Prostate gland (tissue), 2 donors: ENCODE results near the gene RAB15. TPM values are rescaled to one million over a fixed set of nuclear protein-coding genes. Genes with fewer than 3 reads are reported as not detected.

ENCODE experiments used
- DNase-seq: peaks from one replicate; pipeline ENCODE4 v3.0.0-alpha.2; 2019; ENCODE audit warnings: low spot score
- H3K27ac ChIP-seq, 2 donors: fragments of 200-600 bp; sonication (generic); 2 replicates each; pipeline ENCODE4 v1.5.1; 2017 to 2019
- H3K27me3 ChIP-seq: fragments of 200-600 bp; sonication (generic); replicated peaks from 2 replicates; pipeline ENCODE4 v1.5.1; 2019; ENCODE audit not compliant: insufficient read depth
- H3K36me3 ChIP-seq, 2 donors: fragments of 200-600 bp; sonication (generic); 1 replicate in 1 of 2; 2 replicates in 1 of 2; pipeline versions ENCODE4 v1.5.1 to v1.8.1; 2017 to 2019
- H3K4me1 ChIP-seq: fragments of 200-600 bp; sonication (generic); replicated peaks from 2 replicates; pipeline ENCODE4 v1.5.1; 2019
- H3K4me3 ChIP-seq, 2 donors: fragments of 200-600 bp; sonication (generic); 2 replicates each; pipeline ENCODE4 v1.5.1; 2017 to 2019
- H3K9me3 ChIP-seq: fragments of 200-600 bp; sonication (generic); 2 replicates; pipeline ENCODE4 v1.5.1; 2017
- CTCF ChIP-seq, 4 experiments: fragments of 200-600 bp in 2 of 4; fragments of 450-650 bp in 2 of 4; sonication (generic) in 2 of 4; IDR thresholded peaks; 1 replicate in 3 of 4; 2 replicates in 1 of 4; pipeline ENCODE4 v1.5.1; 2016 to 2019; ENCODE audit warnings: antibody characterized with exemption in 4 of 4, mild to moderate bottlenecking in 2 of 4, moderate library complexity in 2 of 4
- POLR2A ChIP-seq: fragments of 450-650 bp; IDR thresholded peaks from one replicate; pipeline ENCODE4 v1.6.1; 2016; ENCODE audit warnings: antibody characterized with exemption, mild to moderate bottlenecking
- POLR2AphosphoS5 ChIP-seq: sonication (generic); formaldehyde crosslinking; IDR thresholded peaks from one replicate; pipeline ENCODE4 v1.6.1; 2017; ENCODE audit warnings: antibody characterized with exemption
- WGBS: methylation state at CpG from one replicate; pipeline ENCODE4 v1.1.5; 2018; 5-methylcytosine and 5-hydroxymethylcytosine counted together
- intact Hi-C: fragments of 100-400 bp; cut with DNase I; formaldehyde crosslinking; loops from one replicate; pipeline ENCODE4 v1.14.2; 2022
- total RNA-seq, 2 donors: library from RNA; depleted of rRNA; stranded (reverse); fragments of >200 nt; gene quantifications; one replicate each; pipeline ENCODE4 v1.1.0, GENCODE V29; 2016

RAB15 gene
- total RNA-seq, 2 donors from 2014 or later, result 10.1 to 17.5 TPM

GRCh38 chr14:64942531-64943111 lies 29.5 kb downstream of the RAB15 start, which contains the start of gene GPX2:
Gene GPX2 (minus strand): TSS chr14:64942745. CDS start chr14:64942726, 19 bp downstream.
- peak; percentile 82 for DNase-seq
- Histone ChIP-seq H3K27me3 (no peaks in the 10 kb centered on the region), H3K4me3 (no peak within 1 kb of the TSS), H3K36me3 (no peaks in the 10 kb centered on the region), H3K27ac (peak within 1 kb of the TSS; percentile 27 to 54), H3K4me1 (no peaks in the 10 kb centered on the region), H3K9me3 (no peaks in the 10 kb centered on the region)
- intact Hi-C loops, result no loop called here
- TF ChIP-seq CTCF (IDR thresholded peaks at IDR 0.05) (no peak), POLR2A (peak; percentile 54), POLR2AphosphoS5 (peak; percentile 81)
- 48% methylated on average over 13 of the region's 13 CpGs for WGBS

GRCh38 chr14:64940336-64940910 lies 31.7 kb downstream of the RAB15 start:
- no peaks in the 10 kb centered on the region for H3K36me3 ChIP-seq

GRCh38 chr14:64939817-64940190 lies 32.3 kb downstream of the RAB15 start:
- no peaks in the 10 kb centered on the region for H3K4me1 ChIP-seq
- H3K27ac ChIP-seq, result no peak overlapping the region
- TF ChIP-seq CTCF (IDR thresholded peaks at IDR 0.05) (no peak), POLR2A (no peak), POLR2AphosphoS5 (no peak)

More at GRCh38 chr14:64940336-64940910, 31.7 kb downstream of the RAB15 start:
- DNase-seq, result no peak
- H3K4me1 ChIP-seq, result no peaks in the 10 kb centered on the region
- no peak overlapping the region for H3K27ac ChIP-seq
- no peaks in the 10 kb centered on the region for H3K9me3 ChIP-seq
- no peak overlapping the region for H3K4me3 ChIP-seq
- TF ChIP-seq POLR2AphosphoS5, result no peak
- no peak for TF ChIP-seq POLR2A
- no peak for TF ChIP-seq CTCF (IDR thresholded peaks at IDR 0.05)
- intact Hi-C loops, result no loop called here
- 87% methylated on average over 3 of the region's 3 CpGs for WGBS
- no peaks in the 10 kb centered on the region for H3K27me3 ChIP-seq

GRCh38 chr14:64938972-64939816 lies 32.9 kb downstream of the RAB15 start:
- no peak for DNase-seq
- H3K27ac ChIP-seq, result peak overlapping the region in 1 of 2 donors; percentile 10
- intact Hi-C loops, result no loop called here

More at GRCh38 chr14:64939817-64940190, 32.3 kb downstream of the RAB15 start:
- Histone ChIP-seq H3K36me3 (no peaks in the 10 kb centered on the region), H3K27me3 (no peaks in the 10 kb centered on the region), H3K9me3 (no peaks in the 10 kb centered on the region), H3K4me3 (no peak overlapping the region)
- WGBS, result 82% methylated on average over 3 of the region's 3 CpGs
- intact Hi-C loops, result no loop called here
- DNase-seq, result no peak

More at GRCh38 chr14:64938972-64939816, 32.9 kb downstream of the RAB15 start:
- Histone ChIP-seq H3K27me3 (no peaks in the 10 kb centered on the region), H3K9me3 (no peaks in the 10 kb centered on the region), H3K4me1 (no peaks in the 10 kb centered on the region), H3K4me3 (no peak overlapping the region), H3K36me3 (no peaks in the 10 kb centered on the region)
- TF ChIP-seq POLR2A (no peak), POLR2AphosphoS5 (no peak), CTCF (IDR thresholded peaks at IDR 0.05) (no peak)
- 83% methylated on average over 17 of the region's 17 CpGs for WGBS
